Measurements from ENCODE around the gene OXLD1.
"Not testable (repeated sequence)": the region's sequence is repeated elsewhere in the genome, so short reads cannot be mapped to it uniquely, and the experiment has no call there.

OXLD1 gene

GRCh38 chr17:81648707-81649085 lies 17.7 kb downstream of the OXLD1 start:
- no peak for DNase-seq

DNA sequence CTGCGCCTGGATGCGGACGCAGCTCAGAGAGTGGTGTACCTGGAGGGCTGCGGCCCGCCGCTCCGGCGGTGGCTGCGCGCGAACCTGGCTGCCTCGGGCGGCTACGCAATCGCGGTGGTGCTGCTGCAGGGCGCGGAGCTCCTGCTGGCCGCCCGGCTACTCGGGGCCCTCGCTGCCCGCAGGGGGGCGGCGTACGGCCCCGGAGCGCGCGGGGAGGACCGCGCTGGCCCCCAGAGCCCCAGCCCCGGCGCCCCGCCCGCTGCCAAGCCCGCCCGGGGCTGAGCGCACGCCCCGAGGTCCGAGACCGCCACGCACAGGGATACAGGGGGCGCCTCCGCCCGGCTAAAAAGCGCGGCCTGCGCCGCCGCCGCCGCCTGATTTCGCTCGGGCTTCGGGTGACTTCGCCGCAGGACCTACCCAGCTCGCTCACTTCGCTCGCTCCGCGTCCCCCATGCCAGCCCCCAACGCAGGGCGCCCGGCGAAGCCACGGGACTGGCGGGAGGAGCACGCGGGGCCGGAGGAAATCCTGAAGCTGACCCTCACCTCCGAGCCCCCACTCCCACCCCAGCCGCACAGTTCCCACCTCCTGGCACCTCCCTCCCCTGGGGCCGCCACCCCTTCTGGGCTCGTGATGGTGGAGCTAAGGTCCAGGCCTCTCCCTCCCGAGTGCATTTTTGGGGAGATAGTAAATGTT lies 18.2 kb downstream of the OXLD1 start:
- no peak for DNase-seq

DNA sequence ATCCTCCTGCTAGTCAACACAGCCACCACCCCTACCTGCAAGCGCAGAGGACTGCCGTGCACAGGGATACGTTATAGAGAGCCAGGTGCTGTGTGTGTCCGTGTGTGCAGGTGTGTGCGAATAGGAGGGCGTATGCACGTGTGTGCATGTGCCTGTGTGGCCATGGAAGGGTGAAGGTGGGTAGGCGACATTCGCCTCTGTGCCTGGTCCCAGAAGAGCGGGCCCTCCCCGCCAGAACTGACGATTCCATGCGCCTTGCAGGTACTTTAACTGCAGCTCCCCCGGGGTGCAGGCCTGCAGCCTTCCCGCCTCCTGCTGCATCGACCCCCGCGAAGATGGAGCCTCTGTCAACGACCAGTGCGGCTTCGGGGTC lies 18.8 kb downstream of the OXLD1 start:
- no peak for DNase-seq

DNA sequence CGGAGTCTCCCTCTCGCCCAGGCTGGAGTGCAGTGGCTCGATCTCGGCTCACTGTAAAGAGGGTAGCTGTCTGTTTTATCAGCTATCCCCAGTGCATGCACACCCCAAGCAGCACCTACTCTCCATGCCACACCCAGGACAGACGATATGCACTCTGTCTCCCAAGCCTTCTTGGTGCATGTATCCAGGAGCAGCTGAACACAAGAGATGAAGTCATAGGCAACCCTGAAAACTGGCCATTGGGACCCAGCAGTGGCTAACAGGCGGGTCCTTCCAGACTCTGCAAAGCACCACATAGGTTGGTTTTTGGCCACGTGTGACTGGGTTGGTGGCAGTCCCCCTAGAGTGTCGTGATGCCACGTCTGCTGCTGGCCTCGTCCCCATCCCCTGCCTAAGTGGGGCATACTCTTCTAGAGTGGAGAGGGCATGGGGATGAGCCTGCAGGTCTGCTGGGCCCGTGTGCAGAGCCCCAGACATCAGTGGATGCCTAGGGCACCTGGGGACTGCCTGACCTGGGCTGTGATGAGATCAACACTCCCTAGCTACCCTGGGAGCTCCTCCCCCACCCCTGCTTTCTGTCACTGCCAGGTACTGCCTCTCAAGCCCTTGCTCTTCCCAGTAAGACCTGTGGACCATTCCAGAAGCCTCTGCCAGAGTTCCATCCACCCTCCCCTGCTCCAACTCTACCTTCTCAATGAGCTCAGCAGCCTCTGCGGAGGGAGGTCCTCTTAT lies 19.4 kb downstream of the OXLD1 start:
- no peak for DNase-seq

GRCh38 chr17:81644976-81645952 lies 21.1 kb downstream of the OXLD1 start:
- no peak for DNase-seq

- DNase-seq = no peak
Measured at GRCh38 chr17:81644496-81644895, 21.9 kb downstream of the OXLD1 start.

DNA sequence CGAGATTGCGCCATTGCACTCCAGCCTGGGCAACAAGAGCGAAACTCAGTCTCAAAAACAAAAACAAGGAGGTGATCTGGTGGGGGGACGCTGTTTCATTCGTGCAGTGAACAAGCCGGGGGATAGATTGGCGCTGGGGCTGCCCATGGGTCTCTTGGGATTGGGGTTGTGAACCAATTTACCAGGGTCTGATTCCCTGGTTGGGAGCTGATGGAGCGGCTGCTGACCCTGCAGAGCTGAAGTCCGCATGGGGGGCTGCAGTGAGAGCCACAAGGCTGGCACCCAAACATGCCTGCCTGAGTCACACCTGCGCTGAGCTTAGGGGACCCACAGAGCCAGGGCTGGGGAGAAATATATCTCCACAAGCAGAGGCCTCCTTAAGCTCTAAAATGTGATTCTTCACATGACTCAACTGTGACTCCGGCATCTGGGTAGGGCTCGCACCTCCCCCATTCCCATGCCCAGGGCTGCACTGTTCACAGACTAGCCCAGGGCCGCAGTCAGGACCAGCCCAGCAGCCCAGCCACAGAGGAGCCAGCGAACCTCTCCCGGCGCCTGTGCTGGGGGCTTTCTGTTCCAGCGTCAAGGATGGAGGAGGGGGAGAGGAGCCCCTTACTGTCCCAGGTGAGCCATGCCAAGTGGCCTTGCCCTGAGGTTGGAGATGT lies 24.4 kb downstream of the OXLD1 start:
- no peak for DNase-seq

DNA sequence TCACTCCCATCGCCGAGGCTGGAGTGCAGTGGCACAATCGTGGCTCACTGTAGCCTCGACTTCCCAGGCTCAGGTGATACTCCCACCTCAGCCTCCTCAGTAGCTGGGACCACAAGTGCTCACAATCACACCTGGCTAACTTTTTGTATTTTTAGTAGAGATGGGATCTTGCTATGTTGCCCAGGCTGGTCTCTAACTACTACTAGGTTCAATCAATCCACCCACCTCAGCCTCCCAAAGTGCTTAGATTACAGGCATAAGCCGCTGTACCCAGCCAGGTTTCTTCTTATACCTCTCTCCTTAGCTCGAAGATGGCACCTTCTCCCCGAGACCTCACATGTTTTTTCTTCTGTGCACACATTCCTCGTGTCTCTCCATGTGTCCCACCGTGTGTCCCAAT lies 26.4 kb downstream of the OXLD1 start:
- no peak for DNase-seq

- DNase-seq = no peak
Measured at GRCh38 chr17:81638683-81639082, 27.7 kb downstream of the OXLD1 start.

- peak; percentile 45 for DNase-seq
Measured at GRCh38 chr17:81636505-81637288, 29.7 kb downstream of the OXLD1 start, which contains the start of the genes NPLOC4 and TSPAN10. NPLOC4 (minus strand) TSS chr17:81637112; CDS start chr17:81636930, 182 bp downstream. TSPAN10 (plus strand) TSS chr17:81637196; CDS start chr17:81642413, 5,217 bp downstream.

GRCh38 chr17:81635973-81636504 lies 30.4 kb downstream of the OXLD1 start:
- DNase-seq = no peak

DNA sequence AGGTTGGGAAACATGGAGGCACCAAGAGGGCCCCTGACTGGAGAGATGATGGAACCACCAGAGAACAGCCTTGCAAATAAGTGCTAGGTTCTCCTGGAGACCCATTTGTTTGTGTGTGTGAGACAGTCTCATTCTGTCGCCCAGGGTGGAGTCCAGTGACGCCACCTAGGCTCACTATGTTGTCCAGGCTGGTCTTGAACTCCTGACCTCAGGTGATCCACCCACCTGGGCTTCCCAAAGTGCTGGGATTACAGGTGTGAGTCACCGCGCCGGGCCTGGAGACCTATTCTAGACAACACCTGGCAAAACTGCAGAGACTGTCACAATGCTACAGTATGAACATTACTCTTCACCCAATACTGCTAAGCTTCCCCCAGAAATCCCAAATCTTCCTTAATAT lies 31.0 kb downstream of the OXLD1 start:
- no peak for DNase-seq

DNA sequence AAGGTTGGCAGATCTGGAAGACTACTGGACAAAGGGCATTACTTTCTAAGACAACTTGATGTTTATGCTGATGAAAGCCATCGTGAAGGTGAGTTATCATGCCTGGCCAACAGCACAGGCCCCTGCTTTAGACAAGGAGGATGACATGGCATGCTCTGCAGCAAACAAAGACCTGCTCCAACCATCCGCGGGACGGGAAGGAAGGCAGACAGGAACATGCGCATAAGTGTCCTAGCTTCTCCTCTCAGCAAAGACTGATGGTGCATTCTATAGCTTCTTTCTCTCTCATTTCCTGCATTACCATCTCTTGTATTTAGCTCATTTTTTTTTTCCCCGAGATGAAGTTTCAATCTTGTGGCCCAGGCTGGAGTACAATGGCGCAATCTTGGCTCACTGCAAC lies 34.9 kb downstream of the OXLD1 start:
- DNase-seq = no peak

- DNase-seq = no peak
Measured at GRCh38 chr17:81630274-81630673, 36.1 kb downstream of the OXLD1 start.

DNA sequence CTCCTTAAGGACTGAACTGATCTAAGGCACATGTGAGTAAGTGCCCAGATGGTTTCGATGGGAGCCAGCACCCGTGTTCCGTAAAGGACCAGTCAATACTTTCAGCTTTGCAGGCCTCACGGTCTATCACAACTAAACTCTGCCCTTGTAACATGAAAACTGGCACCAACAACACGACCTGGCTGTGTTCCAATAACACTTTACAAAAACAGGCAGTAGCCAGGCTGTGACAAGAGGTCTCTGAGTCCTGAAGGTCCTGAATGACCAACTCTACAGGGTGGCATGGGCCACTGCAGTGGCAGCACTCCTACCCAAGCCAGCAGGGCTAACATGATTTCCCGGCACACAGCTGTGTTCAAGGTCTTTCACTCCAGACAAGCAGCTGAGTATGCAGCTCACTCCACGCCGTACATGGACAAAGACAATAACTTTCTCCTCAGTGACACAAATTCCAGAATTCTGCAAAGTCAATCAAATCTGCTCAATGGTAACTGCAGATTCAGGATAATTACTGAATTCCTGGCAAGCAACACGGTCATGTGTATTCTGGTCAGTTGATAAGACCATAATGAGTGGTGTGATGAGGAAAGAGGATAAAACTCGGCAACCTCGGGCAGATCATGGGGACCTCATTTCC lies 44.8 kb downstream of the OXLD1 start:
- no peak for DNase-seq

GRCh38 chr17:81618307-81618706 lies 48.1 kb downstream of the OXLD1 start:
- not testable (repeated sequence) for DNase-seq

GRCh38 chr17:81616877-81617276 lies 49.5 kb downstream of the OXLD1 start:
- no peak for DNase-seq

- DNase-seq = no peak
Measured at GRCh38 chr17:81615401-81615930, 50.9 kb downstream of the OXLD1 start.

Data from NCI-H2029 (cell line).